GM18907 (cell line): ENCODE data around the gene SH3BGRL2.
"Not testable (repeated sequence)": the region's sequence is repeated elsewhere in the genome, so short reads cannot be mapped to it uniquely, and the experiment has no call there.

Experiments
- ATAC-seq: cut with Tn5 transposase; IDR thresholded peaks from one replicate; pipeline ENCODE4 v1.9.1; 2021; ENCODE audit warnings: mild to moderate bottlenecking, moderate library complexity; ENCODE audit not compliant: unreplicated experiment

SH3BGRL2 gene

DNA sequence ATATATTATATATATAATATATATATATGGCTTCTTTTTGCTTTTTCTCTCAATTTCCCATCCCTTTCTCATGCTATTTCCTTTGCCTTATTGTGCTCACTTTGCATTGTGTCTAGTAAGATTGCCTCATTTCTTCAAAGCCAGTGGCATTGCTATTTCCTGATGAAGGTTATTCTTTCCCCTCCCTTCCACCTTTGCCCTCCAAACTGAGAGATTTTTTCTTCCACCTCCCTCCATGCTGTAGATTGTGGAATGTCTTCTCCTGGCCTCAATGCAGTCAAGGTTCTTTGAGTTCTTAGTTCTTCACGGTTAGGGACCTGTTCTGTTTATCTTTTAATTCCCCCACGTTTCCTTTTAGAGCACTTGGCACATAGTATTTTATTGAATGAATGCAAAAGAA lies 17.2 kb downstream of the SH3BGRL2 start:
- ATAC-seq, result no peak

DNA sequence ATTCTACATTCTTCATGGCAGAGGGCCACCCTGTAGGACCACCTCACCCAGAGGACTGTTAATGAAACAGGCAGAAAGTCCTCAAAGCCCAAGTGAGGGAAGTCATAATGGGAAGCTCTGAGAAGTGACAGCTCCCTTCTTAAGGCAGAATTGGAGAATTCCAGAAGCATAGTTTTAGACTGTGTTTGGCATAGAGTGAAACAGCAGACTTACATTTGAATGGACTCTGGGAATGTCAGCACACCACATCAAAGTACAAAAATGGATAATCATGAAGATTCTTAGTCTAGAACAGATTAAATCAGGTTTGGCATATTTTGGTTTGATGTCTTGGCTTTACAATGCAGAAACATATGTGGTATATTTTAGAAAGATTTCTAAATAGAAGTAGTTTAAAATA lies 17.9 kb downstream of the SH3BGRL2 start:
- ATAC-seq, result no peak

DNA sequence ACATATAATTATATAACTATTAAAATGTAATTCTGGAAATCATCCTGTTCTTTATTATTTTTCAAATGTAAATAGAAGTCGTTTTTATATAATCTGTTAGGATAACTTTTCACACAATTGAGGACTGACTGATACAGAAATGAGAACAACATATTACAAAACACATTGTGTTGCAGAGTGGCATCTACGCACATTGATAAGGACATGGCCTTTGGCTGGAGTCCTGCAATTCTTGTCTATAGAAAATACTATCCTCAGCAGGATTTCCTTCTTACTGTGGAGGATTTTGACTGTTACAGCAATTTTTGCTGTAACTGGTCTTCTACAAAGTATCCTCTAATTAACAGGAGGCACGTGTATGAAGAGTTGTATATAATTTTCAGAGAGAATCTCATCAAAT lies 19.8 kb downstream of the SH3BGRL2 start:
- no peak for ATAC-seq

DNA sequence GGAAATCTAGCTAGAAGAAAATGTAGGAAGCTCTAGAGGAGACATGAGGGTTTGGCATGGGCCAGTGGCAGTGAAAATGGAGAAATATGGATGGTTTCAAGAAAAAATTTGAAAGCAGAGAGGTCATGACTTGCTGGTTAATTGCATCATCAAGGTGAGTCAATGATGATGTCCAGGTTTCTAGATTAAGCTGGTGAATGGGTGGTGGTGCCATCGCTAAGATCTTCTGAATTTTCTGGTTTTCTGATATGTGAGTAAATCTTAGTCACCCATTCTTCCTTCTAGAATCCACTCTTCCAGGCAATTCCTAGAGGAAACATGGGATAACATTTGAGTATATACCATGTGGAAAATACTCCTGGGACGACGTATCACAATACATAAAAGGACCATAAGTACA lies 25.0 kb downstream of the SH3BGRL2 start:
- no peak for ATAC-seq

DNA sequence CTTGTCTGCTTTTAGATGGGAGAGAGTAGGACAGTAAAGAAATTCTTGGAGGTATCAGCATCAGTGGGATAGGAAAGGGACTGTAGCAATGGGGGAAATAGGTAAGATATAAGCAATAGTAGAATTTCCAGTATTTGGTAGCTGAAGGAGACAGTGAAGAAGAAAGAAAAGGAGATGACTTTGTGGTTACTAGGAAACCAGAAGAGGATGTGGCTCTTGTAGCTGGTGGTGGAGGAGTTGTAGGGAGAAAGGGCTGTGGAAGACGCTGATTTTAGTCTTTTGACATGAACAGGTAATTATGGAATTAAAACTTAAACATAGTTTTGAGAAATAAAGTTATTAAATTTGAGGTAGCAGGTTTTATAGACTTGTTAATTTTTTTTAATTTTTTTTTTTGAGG lies 26.1 kb downstream of the SH3BGRL2 start:
- ATAC-seq, result no peak

DNA sequence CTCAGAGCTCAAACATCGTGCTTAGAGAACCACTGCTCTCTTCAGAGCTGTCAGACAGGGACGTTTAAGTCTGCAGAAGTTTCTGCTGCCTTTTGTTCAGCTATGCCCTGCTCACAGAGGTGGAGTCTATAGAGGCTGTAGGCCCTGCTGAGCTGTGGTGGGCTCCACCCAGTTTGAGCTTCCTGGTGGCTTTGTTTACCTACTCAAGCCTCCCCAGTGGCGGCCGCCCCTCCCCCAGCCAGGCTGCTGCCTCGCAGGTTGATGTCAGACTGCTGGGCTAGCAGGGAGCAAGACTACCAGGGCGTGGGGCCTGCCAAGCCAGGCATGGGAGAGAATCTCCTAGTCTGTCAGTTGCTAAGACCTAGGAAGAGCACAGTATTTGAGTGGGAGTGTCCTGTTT lies 32.5 kb downstream of the SH3BGRL2 start:
- ATAC-seq, result not testable (repeated sequence)

DNA sequence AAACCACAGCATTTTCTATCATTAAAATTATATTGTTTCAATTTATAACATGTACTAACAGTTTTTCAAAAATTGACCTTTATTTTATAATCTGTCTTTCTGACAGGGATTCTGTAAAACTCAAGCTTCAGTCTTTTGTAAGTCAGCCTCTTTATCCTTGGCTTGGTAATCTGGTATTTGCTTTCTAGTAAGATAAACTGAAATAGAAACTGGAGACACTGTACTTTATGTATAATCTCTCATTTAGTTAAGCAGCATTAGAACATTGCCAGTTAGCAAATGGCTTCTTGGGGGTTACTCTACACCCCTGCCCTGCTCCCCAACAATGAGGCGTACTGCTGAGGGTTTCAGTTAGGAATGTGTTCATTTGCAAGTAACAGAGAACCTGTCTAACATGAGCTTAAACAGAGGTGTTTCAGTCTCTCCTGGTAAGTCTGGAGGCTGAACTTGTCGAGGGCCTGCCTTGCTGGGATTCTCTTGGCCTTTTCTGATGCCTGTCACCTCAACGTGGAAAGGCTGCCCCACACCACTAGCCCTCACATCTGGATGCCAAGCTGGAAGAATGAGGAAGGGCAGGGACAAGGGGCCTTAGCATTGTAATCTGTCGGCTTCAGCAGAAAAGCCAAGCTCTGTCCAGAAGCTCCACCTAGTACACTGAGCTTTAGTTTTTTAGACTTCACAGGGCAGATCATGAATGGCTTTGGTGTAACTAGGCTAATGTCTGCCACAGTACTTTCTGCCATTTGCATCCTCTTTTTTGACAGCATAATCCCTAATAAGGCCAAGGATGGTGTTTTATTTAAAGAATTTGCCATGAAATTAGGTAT lies 34.8 kb downstream of the SH3BGRL2 start:
- ATAC-seq, result no peak

DNA sequence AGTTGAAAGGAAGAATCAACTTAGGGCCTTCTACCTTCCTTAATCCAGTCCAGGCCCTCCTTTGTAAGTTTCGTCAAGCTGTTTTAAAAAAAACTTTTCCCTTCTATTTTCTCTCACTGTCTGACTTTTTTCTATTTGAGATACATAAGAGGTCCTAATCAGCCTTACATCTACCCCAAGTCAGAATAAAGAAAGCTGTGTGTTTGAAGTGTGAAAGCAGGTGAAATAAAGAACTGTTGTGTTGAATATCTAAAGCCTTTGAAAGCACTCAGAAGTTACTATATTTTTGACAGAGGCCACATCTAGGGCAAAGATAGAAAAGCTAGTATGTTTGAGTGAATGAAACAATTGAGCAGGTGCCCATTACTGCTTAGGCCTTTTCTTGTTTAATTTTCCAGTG lies 35.5 kb downstream of the SH3BGRL2 start:
- ATAC-seq, result no peak

DNA sequence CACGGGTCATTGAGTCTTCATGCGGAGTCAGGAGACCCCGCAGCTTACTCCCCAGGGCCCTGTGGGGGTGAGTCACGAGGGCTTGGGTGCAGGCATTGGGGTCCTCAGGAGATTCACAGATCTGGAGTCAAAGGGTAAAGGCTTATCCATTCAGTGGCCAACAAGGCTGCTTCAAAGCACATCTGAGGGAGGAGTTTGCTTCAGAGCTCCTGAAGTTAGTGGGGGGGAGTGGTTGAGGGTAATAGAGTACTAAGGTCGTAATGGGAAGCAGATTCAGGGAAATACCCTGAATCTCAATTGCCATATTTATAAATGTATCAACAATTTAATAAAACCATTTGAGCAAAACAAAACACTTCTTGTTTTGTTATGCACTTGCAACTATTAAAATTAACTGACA lies 37.3 kb downstream of the SH3BGRL2 start:
- no peak for ATAC-seq

DNA sequence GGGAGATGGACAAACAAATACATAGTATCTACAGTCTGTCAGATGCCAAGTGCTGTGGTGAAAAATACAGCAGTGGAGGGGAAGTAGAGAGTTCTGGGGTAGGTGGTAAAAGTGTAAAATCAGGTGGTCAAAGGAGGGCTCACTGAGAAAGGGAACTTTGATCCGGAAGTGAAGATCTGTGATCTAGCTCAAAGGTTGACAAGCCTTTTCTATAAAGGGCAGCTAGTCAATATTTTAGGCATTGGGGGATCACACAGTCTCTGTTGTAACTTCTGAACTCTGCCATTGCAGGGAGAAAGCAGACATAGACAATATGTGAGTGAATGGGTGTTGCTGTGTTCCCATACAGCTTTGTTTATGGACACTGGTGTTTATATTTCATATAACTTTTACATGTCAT lies 38.6 kb downstream of the SH3BGRL2 start:
- ATAC-seq, result no peak

DNA sequence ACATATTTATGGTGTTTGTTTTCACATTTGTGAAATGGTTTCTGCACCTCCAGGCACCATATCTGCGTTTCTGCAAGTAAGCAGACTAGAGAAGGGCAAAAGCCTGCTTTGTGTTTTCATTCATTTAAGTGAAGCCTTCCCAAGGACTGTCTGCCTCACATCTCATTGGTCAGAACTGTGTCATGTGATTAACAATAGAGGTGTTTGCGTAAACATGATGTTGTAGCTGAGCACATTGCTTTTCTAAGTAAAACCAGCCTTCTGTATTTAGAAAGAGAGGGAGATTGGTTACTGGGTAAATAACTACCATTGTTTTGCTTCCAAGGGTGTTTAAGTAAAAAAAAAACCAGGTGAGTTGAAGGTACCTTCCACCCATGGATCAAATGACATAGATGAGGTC lies 39.7 kb downstream of the SH3BGRL2 start:
- ATAC-seq, result no peak

DNA sequence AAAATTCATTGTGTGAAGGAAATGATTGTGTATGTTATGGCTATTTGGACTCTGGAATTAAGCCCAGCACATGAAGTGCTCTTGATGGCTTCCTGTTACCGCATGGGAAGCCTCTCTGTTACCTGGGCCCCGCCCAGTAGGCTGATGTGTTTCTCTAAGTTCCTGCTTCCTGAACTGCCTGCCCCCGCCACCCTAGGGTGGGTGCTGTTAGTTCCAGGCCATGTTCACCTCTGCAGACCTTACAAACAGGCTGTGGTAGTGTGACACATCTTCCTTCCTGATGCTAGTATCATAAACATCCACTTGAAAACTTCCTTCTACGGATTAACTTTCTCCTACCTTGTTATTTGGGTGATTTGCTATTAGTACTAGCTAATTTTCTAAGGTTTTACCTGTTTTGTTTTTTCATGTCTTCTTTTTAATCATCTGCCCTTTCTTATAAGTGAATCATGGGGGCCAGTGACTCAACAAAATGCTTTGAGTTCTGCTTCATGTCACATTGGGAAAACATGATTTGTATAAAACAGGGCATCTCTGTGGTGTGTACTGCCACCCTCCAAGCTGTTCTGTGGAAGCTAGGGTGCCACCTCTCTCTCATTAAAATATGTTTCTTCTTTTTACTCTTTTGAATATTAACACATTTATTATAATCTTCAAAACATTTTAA lies 40.6 kb downstream of the SH3BGRL2 start:
- ATAC-seq, result no peak

DNA sequence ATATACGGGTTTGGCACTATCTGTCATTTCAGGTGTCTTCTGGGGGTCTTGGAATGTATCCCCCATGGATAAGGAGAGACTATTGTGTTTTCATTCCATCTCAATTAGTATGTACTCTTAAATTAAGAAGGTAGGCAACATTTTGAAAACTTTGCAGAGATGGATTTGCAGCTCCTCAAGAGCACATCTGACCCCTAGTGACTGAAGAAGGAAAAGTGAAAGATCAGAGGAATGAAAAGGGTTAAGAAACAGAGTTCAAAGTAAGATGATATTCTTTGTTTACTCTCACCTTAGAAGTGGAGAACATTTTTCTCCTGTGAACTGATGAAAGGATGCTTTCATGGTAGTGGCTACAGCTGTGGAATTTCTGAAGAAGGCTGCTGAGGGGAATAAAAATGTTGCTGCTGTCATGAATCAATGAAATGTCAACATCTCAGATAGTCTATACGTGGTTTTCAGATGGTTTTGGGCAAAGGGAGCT lies 41.5 kb downstream of the SH3BGRL2 start:
- no peak for ATAC-seq

DNA sequence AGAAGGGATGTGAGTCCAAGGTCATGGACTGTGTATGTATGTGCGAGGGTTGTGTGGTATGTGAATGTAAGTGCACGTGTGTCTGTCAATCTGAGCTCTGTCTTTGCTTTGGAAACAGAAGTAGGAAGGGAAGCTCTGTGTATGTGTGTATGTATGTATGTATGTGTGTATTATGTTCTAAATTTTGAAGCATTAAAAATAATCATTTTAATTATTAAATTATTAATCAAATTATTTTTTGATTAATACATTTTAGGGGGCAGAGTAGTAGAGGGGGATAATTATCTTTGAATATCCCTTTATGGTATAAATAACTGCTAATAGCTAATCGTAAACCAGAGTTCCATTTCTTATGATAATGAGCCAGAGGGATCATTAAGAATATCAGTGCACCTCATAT lies 42.8 kb downstream of the SH3BGRL2 start:
- ATAC-seq, result no peak

DNA sequence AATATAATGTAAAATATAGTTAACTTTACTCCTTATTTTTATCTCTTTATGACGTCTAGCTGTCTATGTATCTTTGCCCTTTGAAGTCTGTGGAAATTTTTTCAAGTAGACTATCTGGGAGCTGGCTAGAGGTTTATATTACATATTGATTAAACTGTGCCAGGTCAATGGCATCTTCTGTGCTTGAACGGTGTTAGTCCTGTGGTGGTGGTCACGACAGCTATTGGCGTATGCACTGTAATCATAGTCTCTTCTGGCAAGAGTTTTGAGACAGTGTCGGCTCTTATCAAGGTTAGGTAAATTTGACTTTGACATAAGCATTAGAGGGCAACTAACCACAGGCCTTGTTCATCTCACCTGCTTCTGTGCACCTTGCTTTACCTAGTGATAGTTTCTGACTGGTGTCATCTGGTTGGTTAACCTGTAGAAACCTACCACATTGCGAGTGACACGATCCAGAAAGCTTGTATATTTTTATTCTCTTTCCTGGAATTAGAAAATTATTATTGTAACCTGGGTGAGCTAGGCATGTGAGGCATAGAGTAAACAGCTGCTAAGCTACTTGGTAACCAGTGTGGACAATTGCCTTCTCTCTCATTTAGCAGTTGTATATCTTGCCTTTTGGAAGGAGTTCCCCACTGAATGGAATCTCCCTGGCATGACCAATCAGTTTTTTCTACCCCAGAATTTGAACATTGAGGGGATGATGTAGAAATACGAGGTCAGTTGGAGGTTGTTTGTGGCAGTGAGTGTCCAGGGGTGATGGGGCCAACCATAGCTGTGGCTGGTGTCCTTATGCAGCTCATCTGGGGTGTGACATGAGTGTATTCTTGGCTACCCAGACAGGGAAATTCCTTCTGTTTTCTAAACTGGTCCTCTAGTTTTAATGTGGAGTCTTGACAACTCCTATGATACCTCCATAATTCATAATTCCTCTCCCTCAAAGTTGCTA lies 45.9 kb downstream of the SH3BGRL2 start:
- no peak for ATAC-seq

DNA sequence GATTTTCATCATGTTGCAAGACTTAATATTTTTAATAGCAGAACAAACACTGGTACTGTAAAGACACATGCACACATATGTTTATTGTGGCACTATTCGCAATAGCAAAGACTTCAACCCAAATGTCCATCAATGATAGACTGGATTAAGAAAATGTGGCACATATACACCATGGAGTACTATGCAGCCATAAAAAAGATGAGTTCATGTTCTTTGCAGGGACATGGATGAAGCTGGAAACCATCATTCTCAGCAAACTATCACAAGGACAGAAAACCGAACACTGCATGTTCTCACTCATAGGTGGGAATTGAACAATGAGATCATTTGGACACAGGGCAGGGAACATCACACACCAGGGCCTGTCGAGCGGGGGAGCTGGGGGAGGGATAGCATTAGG lies 51.6 kb downstream of the SH3BGRL2 start:
- ATAC-seq, result not testable (repeated sequence)

DNA sequence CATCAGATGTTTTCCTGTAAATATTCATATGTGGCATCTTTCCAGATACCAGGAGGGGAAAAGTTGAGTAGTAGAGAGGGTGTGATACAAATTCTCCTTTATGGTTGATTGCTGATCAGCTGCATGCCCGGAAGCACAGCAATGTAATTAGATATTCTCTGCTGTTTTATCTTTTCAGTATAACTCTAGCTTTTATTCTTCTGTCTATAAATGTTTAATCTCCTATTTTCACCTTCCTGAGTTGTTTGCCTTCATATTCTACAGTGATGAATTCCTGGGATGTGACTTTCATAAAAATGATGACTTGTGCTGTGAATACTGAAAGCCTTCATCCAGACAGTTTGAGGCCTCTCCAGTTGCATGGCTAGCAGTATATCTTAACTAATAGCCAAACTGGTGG lies 53.7 kb downstream of the SH3BGRL2 start:
- ATAC-seq, result no peak

DNA sequence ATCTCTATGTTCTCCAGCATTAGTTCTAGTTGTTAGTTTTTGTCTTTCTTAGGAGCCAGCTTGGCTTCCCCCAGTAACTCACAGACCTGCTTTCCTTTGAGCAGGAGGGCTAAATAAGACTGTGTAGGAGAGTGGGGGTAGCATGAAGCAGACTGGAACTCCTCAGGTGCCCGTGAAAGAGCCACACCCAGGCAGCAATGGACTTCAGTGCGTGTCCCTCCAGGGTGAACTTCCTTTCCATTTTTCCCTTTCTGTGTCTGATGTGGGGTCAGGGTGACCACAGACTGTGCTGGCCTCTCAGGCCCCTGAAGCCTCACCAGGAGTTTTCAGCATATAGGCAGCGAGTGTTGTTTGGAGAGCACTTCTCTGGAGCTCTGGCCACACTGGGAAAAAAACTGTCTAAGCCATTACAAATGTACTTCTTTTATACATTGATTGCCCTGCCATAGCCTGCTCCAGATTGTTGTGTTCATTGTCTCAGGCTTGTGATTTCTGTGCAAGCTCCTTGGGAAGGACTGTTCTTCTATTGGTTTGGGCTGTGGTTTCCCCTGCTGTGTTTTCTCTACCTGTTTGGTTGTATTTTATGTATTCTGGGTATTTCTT lies 55.7 kb downstream of the SH3BGRL2 start:
- ATAC-seq, result no peak

DNA sequence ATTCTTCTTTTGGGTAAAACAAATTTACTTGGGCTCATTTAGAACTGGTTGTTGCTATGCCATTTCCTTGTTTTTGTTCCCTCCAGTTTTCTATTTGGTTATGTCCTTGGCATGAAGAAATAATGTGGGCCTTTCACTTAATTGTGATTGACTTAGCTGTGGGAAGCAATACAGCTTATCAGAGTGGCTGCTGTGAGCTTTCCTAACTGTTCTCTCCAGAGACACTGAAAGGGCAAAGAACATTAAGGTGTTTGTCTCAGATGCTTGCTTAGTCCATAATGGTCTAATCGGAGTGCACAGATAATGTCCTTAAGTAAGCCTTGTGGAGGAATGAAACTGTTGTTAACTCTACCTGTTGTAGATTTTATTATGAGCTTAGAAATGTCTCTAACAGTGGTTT lies 56.6 kb downstream of the SH3BGRL2 start:
- ATAC-seq, result no peak

DNA sequence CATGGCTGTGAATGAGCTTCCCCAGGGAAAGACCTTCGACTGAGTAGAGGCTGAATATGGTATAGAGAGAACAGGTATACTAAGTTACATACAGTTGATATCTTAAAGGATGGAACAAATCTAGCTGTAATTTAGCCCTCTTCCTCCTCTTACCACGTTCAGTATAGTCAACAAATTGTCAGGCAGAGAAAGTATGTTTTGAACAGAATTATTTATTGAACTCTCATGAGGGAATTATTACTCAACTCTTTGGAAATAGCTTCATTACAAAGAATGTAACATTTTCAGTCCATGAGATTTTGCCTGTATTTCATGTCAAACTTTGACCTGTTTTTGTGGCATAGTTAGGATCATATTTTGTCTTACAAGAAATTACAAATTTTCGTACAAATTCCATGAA lies 63.0 kb downstream of the SH3BGRL2 start:
- ATAC-seq, result no peak
